Keratinocyte (primary cell): Measurements from ENCODE around the gene COQ9. TPM values are rescaled to one million over a fixed set of nuclear protein-coding genes. Genes with fewer than 3 reads are reported as not detected.

Experiments used
- DNase-seq: peaks from one replicate; pipeline ENCODE4 v3.0.0-alpha.2; 2011; ENCODE audit warnings: low read depth, missing footprints, low spot score
- FAIRE-seq: peaks from 2 replicates; lab custom pipeline; 2011; peaks lifted over from hg19 to GRCh38; lab: Jason Lieb, UNC
- H2AFZ ChIP-seq: 2 replicates; pipeline ENCODE4 v1.6.0; 2012; ENCODE audit warnings: low read length, control low read depth, inconsistent platforms; ENCODE audit not compliant: control insufficient read depth
- H3K27ac ChIP-seq: 2 replicates; pipeline ENCODE4 v1.5.1; 2011; ENCODE audit warnings: low read length; ENCODE audit not compliant: control insufficient read depth, insufficient read depth
- H3K27me3 ChIP-seq: 3 replicates; pipeline ENCODE4 v1.6.0; 2011; ENCODE audit warnings: low read length; ENCODE audit not compliant: control insufficient read depth, insufficient read depth; ENCODE audit errors: extremely low read depth
- H3K36me3 ChIP-seq, 2 experiments: 2 replicates in 1 of 2; 3 replicates in 1 of 2; pipeline ENCODE4 v1.5.1; 2011; ENCODE audit warnings: low read length in 2 of 2, mild to moderate bottlenecking in 1 of 2; ENCODE audit not compliant: control insufficient read depth in 2 of 2, insufficient read depth in 2 of 2; ENCODE audit errors: extremely low read depth in 1 of 2
- H3K4me1 ChIP-seq: 3 replicates; pipeline ENCODE4 v1.5.1; 2011; ENCODE audit warnings: low read length; ENCODE audit not compliant: control insufficient read depth, insufficient read depth; ENCODE audit errors: extremely low read depth
- H3K4me2 ChIP-seq: 3 replicates; pipeline ENCODE4 v1.6.0; 2011; ENCODE audit warnings: low read depth, low read length; ENCODE audit not compliant: control insufficient read depth, insufficient read depth; ENCODE audit errors: extremely low read depth
- H3K4me3 ChIP-seq, 3 experiments: fragments of 200-600 bp in 1 of 3; sonication (generic) in 1 of 3; 2 replicates in 2 of 3; 3 replicates in 1 of 3; pipeline ENCODE4 v1.5.1; 2011 to 2016; ENCODE audit warnings: low read length in 3 of 3, mild to moderate bottlenecking in 3 of 3, control low read depth in 2 of 3, inconsistent platforms in 1 of 3, low read depth in 1 of 3, mixed read lengths in 1 of 3, mixed run types in 1 of 3, moderate library complexity in 1 of 3; ENCODE audit not compliant: control insufficient read depth in 2 of 3, insufficient read depth in 2 of 3; ENCODE audit errors: extremely low read depth in 1 of 3
- H3K79me2 ChIP-seq: 2 replicates; pipeline ENCODE4 v1.6.0; 2012; ENCODE audit warnings: low read length; ENCODE audit not compliant: control insufficient read depth, insufficient read depth
- H3K9ac ChIP-seq: 3 replicates; pipeline ENCODE4 v1.6.0; 2011; ENCODE audit warnings: low read length; ENCODE audit not compliant: control insufficient read depth, insufficient read depth; ENCODE audit errors: extremely low read depth
- H3K9me1 ChIP-seq: 3 replicates; pipeline ENCODE4 v1.6.0; 2011; ENCODE audit warnings: low read length; ENCODE audit not compliant: control insufficient read depth, insufficient read depth; ENCODE audit errors: extremely low read depth
- H3K9me3 ChIP-seq: 2 replicates; pipeline ENCODE4 v1.5.1; 2012; ENCODE audit warnings: low read depth, low read length; ENCODE audit not compliant: control insufficient read depth
- H4K20me1 ChIP-seq: 3 replicates; pipeline ENCODE4 v1.6.0; 2011; ENCODE audit warnings: low read length; ENCODE audit not compliant: control insufficient read depth, insufficient read depth; ENCODE audit errors: extremely low read depth
- EZH2 ChIP-seq: IDR thresholded peaks from one replicate; pipeline ENCODE4 v1.6.1; 2012; ENCODE audit warnings: inconsistent platforms, mild to moderate bottlenecking, low read length, moderate library complexity
- dilution Hi-C: fragments of 300-500 bp; cut with MboI; formaldehyde crosslinking; loops from one replicate; pipeline ENCODE4 v1.7.0; 2020; ENCODE audit warnings: low sequenced_read_pairs; ENCODE audit not compliant: extremely low pct_ligation_motif_present
- polyA plus RNA-seq, 5 experiments: library from polyadenylated mRNA; depleted of rRNA in 3 of 5; stranded (reverse) in 3 of 5; stranded (forward) in 1 of 5; unstranded in 1 of 5; fragments of >200 nt; gene quantifications; 1 replicate in 1 of 5; 2 replicates in 3 of 5; 3 replicates in 1 of 5; pipeline versions ENCODE4 v1.2.1 to v1.2.3, GENCODE V29; 2011 to 2012; ENCODE audit warnings: missing spikeins in 2 of 5, low read depth in 1 of 5, low replicate concordance in 1 of 5
- TF ChIP-seq, protein P1 (sequence below), 3 experiments: IDR thresholded peaks in 1 of 3; conservative IDR thresholded peaks in 1 of 3; optimal IDR thresholded peaks in 1 of 3; 2 replicates in 2 of 3; 3 replicates in 1 of 3; pipeline versions ENCODE3 to v1.5.1; 2011; ENCODE audit warnings: low read length in 3 of 3, mild to moderate bottlenecking in 3 of 3, moderate library complexity in 2 of 3, control low read depth in 1 of 3, inconsistent platforms in 1 of 3; ENCODE audit not compliant: insufficient read depth in 2 of 3; ENCODE audit errors: extremely low read depth in 1 of 3

Gene COQ9
- polyA plus RNA-seq, 1 donor (not counting 4 experiments of a cell fraction or from before 2014, with no cell fraction given) = 62.8 TPM

DNA sequence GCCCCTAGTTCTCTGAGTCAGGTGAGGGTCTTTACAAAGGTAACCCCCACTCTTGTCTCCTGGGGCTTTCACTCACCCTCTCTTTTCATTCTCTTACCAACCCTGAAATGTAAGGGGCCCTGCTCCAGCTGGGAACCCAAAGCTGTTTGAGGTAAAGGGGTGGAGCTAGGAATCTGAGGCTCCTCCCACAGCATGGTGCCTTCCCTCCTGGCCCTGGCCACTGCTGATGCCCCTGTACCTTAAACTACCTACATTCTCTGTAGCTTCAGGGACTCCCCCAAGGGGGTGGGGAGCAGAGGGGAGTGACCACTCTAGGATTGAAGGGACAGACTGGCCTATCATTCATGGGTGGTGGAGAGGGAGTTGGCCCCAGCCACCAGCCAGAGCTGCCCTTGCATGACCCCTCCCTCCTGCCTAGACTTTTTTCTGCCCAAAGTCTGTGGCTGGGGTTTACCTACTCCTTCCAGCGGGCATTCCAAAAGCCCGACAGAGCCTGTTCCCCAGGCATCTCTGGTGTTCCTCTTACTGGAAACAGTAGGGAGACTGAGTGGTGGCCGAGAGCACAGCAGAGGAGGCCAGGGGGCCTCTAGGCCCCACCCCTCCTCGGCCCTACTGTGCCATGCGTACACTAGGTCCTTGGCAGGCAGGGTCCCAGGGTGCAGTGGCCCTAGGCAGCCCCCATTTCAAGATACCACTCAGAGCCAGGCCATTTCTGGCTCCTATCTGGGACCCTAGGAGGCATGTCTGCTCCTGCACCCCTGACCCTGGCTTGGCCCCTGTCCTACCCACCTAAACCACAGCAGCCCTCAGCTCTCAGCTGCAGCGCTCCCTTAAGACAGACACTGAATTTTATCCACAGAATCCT, 29.5 kb downstream of the COQ9 start:
- no peaks in the 10 kb centered on the region for H3K79me2 ChIP-seq
- H4K20me1 ChIP-seq = no peaks in the 10 kb centered on the region
- no peaks in the 10 kb centered on the region for H3K9me1 ChIP-seq
- H3K4me3 ChIP-seq = no peak overlapping the region
- H3K4me1 ChIP-seq = no peaks in the 10 kb centered on the region
- H3K27me3 ChIP-seq = no peaks in the 10 kb centered on the region
- TF ChIP-seq, protein P1, sequence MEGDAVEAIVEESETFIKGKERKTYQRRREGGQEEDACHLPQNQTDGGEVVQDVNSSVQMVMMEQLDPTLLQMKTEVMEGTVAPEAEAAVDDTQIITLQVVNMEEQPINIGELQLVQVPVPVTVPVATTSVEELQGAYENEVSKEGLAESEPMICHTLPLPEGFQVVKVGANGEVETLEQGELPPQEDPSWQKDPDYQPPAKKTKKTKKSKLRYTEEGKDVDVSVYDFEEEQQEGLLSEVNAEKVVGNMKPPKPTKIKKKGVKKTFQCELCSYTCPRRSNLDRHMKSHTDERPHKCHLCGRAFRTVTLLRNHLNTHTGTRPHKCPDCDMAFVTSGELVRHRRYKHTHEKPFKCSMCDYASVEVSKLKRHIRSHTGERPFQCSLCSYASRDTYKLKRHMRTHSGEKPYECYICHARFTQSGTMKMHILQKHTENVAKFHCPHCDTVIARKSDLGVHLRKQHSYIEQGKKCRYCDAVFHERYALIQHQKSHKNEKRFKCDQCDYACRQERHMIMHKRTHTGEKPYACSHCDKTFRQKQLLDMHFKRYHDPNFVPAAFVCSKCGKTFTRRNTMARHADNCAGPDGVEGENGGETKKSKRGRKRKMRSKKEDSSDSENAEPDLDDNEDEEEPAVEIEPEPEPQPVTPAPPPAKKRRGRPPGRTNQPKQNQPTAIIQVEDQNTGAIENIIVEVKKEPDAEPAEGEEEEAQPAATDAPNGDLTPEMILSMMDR (optimal IDR thresholded peaks at IDR 0.05 in 1 of 3, IDR thresholded peaks at IDR 0.05 in 1 of 3, conservative IDR thresholded peaks at IDR 0.05 in 1 of 3; ENCODE audit: extremely low read depth in 1 of 3, insufficient read depth in 2 of 3, low read length in 3 of 3) = no peak
- no peak for TF ChIP-seq EZH2
- no peaks in the 10 kb centered on the region for H3K9me3 ChIP-seq
- no peak overlapping the region for H2AFZ ChIP-seq
- H3K27ac ChIP-seq = no peak overlapping the region
- no peak overlapping the region for H3K4me2 ChIP-seq
- H3K36me3 ChIP-seq = peaks cover 7 to 31% of the 10 kb centered on the region in 2 experiments
- dilution Hi-C loops = no loop called here
- H3K9ac ChIP-seq = no peak overlapping the region
- FAIRE-seq (no peak), DNase-seq (no peak)

DNA sequence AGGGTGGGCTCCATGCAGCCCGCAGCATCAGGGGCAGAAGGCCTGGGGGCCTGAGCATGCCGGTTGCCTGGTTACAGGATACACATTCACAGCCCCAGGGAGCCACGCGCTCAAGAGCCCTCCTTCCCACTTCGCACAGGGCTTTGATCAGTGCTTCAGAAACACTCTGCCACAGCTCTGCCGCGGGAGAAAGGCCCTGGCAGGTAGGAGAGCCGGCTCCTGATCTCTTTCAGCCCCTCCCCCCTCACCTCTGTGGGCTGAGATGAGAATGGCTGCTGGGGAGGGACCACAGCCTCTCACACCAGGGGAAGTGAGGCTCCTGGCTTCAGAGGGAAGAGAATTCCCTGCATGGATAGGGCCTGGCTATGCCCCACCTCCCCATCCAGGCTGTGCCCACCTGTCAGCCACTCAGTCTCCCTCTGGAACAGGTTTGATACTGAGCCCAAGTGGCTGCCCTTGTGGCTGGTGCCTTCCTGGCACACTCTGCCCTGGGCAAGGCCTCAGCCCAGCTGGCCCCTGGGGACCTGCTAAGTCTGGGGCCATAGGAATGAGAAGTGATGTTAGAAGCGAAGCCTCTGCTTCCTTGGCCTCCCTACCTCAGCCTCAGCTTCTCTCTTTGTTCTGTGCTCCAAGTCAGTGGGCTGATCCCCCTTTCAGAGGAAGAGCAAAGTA, 30.4 kb downstream of the COQ9 start:
- FAIRE-seq = no peak
- Histone ChIP-seq H3K36me3 (peaks cover 7 to 26% of the 10 kb centered on the region in 2 experiments), H3K9me1 (no peaks in the 10 kb centered on the region), H3K27ac (no peak overlapping the region), H3K4me2 (no peak overlapping the region), H3K27me3 (no peaks in the 10 kb centered on the region), H3K9me3 (no peaks in the 10 kb centered on the region), H3K4me1 (no peaks in the 10 kb centered on the region), H3K79me2 (no peaks in the 10 kb centered on the region), H3K4me3 (no peak overlapping the region), H2AFZ (no peak overlapping the region), H4K20me1 (no peaks in the 10 kb centered on the region), H3K9ac (no peak overlapping the region)
- TF ChIP-seq, protein P1 (optimal IDR thresholded peaks at IDR 0.05 in 1 of 3, IDR thresholded peaks at IDR 0.05 in 1 of 3, conservative IDR thresholded peaks at IDR 0.05 in 1 of 3; ENCODE audit: extremely low read depth in 1 of 3, insufficient read depth in 2 of 3, low read length in 3 of 3) = no peak
- TF ChIP-seq EZH2 = no peak
- no peak for DNase-seq
- dilution Hi-C loops = no loop called here
